ENCODE results near the gene CENPVL1.
"Not testable (repeated sequence)": the region's sequence is repeated elsewhere in the genome, so short reads cannot be mapped to it uniquely, and the experiment has no call there.

The CENPVL1 gene

DNA sequence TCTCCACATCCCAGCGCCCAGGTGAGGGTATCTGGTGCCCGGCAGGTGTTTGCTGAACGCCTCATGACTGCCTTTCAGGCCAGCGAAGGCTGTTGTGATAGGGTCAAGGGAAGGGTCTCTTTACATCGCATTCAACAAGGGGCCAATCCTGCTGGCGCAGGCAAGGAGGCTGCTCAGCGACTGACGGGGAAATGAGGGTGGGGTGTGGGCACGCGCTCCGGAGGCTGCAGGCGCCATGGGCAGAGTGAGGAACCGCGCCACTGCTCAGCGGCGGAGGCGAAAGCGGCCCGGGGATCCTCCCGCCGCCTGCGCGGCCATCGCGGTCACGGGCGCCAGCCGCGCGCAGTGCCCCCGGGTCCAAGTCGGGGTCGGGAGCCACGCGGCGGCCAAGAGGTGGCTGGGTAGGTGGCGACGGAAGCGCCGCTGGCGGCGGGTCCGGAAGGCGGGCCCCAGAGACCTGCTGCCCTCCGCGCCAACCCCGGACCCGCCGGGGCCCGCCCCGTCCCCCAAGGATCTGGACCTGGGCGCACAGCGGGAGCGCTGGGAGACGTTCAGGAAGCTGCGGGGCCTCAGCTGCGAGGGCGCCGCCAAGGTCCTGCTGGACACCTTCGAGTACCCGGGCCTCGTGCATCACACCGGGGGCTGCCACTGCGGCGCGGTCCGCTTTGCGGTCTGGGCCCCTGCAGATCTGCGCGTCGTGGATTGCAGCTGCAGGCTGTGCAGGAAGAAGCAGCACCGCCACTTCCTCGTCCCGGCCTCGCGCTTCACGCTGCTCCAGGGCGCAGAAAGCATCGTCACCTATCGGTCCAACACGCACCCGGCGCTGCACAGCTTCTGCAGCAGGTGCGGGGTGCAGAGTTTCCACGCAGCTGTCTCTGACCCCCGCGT is at the start of gene CENPVL1:
TSS of gene CENPVL1 (plus strand) at position 236 of the 888 bp plus-strand sequence. CDS start at position 236, 0 bp downstream.
- H3K4me1 Mint-ChIP-seq (ENCODE audit: low read depth); H3K27ac Mint-ChIP-seq; H3K9me3 Mint-ChIP-seq; H3K4me3 Mint-ChIP-seq; H3K36me3 Mint-ChIP-seq (ENCODE audit: low read depth); H3K27me3 Mint-ChIP-seq: not testable (repeated sequence)

GRCh38 chrX:51665981-51666380 is 44.3 kb upstream of the CENPVL1 start:
- H3K4me1 Mint-ChIP-seq (ENCODE audit: low read depth) = peaks cover 5% of the 10 kb centered on the region
- H3K9me3 Mint-ChIP-seq = no peaks in the 10 kb centered on the region
- peaks cover 10% of the 10 kb centered on the region for H3K27me3 Mint-ChIP-seq
- no peak overlapping the region for H3K27ac Mint-ChIP-seq
- no peak overlapping the region for H3K4me3 Mint-ChIP-seq
- no peaks in the 10 kb centered on the region for H3K36me3 Mint-ChIP-seq (ENCODE audit: low read depth)

DNA sequence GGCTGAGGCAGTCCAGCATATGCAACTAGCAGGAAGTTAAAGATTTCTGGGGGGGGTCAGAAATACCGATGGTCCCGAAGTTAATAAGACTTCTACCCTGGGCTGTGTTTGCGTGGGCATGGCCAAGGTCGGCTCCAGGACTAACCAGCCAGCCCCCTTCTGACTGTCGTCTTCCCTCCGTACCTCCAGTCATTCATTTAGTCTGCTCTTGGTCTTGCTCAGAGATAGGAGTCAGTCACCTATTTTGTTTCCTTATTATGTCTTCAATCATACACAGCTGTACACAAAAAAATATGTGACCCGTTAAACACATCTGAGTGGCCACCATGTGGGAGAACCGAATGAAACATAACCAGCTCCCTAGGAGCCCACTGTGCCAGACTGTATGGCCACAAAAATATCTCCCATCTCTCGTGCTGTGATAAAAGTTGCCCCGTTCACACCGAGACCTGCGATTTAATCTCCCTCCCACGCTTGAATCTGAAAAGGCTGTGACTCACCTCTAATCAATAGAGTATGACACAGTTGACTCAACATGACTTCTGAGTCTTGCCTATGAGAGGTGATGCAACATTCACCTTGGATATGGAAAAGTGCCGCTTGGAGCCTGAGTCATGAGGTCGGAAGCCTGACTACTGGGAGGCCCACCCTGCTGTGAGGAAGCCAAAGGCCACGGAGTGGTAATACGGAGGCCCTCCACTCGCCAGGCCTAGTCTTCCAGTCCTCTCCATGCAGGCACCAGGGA is 30.5 kb upstream of the CENPVL1 start:
- not testable (repeated sequence) for H3K36me3 Mint-ChIP-seq (ENCODE audit: low read depth); H3K27ac Mint-ChIP-seq; H3K4me1 Mint-ChIP-seq (ENCODE audit: low read depth); H3K27me3 Mint-ChIP-seq; H3K4me3 Mint-ChIP-seq; H3K9me3 Mint-ChIP-seq

GRCh38 chrX:51681808-51682719 is 28.2 kb upstream of the CENPVL1 start:
- H3K9me3 Mint-ChIP-seq; H3K36me3 Mint-ChIP-seq (ENCODE audit: low read depth); H3K4me1 Mint-ChIP-seq (ENCODE audit: low read depth); H3K27me3 Mint-ChIP-seq; H3K4me3 Mint-ChIP-seq; H3K27ac Mint-ChIP-seq: not testable (repeated sequence)

DNA sequence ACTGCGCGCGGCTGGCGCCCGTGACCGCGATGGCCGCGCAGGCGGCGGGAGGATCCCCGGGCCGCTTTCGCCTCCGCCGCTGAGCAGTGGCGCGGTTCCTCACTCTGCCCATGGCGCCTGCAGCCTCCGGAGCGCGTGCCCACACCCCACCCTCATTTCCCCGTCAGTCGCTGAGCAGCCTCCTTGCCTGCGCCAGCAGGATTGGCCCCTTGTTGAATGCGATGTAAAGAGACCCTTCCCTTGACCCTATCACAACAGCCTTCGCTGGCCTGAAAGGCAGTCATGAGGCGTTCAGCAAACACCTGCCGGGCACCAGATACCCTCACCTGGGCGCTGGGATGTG is 27.6 kb upstream of the CENPVL1 start, which contains the start of gene CENPVL2:
TSS of gene CENPVL2 (minus strand) at position 112 of the 343 bp plus-strand sequence. CDS start at position 112, 0 bp downstream.
- H3K9me3 Mint-ChIP-seq; H3K27me3 Mint-ChIP-seq; H3K36me3 Mint-ChIP-seq (ENCODE audit: low read depth); H3K4me3 Mint-ChIP-seq; H3K27ac Mint-ChIP-seq; H3K4me1 Mint-ChIP-seq (ENCODE audit: low read depth): not testable (repeated sequence)

GRCh38 chrX:51694254-51694653 is 16.1 kb upstream of the CENPVL1 start:
- no peak overlapping the region for H3K4me3 Mint-ChIP-seq
- H3K9me3 Mint-ChIP-seq = no peaks in the 10 kb centered on the region
- H3K27ac Mint-ChIP-seq = no peak overlapping the region
- H3K27me3 Mint-ChIP-seq = peaks cover 4% of the 10 kb centered on the region
- no peaks in the 10 kb centered on the region for H3K4me1 Mint-ChIP-seq (ENCODE audit: low read depth)
- no peaks in the 10 kb centered on the region for H3K36me3 Mint-ChIP-seq (ENCODE audit: low read depth)

DNA sequence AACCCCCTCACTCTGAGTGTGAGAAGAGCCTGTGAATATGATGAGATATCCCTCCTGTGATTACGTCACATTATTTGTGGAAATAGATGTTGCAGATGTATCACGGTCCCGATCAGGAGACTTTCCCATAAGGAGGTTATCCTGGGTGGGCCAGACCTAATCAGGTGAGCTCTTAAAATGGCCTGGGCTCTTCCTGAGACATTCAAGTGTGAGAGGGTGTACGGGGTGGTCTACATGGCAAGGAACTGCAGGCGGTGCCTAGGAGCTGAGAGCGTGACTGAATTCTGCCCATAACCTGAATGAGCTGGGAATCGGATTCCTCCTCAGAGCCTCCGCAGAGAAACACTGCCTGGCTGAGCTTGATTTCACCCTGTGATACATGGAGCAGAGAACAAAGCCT is 12.9 kb upstream of the CENPVL1 start:
- Mint-ChIP-seq H3K36me3 (ENCODE audit: low read depth) (no peaks in the 10 kb centered on the region), H3K27me3 (peaks cover 10% of the 10 kb centered on the region), H3K27ac (no peak overlapping the region), H3K9me3 (no peaks in the 10 kb centered on the region), H3K4me3 (no peak overlapping the region), H3K4me1 (ENCODE audit: low read depth) (no peaks in the 10 kb centered on the region)

GRCh38 chrX:51712943-51713647 is 2.8 kb downstream of the CENPVL1 start:
- not testable (repeated sequence) for H3K4me3 Mint-ChIP-seq; H3K27me3 Mint-ChIP-seq; H3K9me3 Mint-ChIP-seq; H3K27ac Mint-ChIP-seq; H3K4me1 Mint-ChIP-seq (ENCODE audit: low read depth); H3K36me3 Mint-ChIP-seq (ENCODE audit: low read depth)

DNA sequence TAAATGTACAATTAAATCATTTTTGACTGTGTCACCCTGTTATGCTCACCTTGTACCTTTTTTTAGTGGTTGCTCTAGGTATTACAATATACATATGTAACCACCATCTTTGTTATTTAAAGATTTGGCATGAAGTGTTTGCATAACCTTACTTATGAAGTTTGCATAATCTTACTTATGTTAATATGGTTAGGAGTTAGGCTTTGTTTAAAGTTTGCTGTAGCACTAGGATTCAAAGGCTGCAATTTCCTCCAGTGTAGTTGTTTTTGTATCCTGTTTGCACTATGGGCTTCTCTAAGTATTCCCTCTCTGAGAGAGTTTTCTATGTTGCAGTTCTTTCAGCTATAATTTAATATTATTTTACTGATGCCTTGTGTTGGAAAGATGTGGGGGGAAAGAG is 17.9 kb downstream of the CENPVL1 start:
- Mint-ChIP-seq H3K9me3 (no peaks in the 10 kb centered on the region), H3K27me3 (peaks cover under 1% of the 10 kb centered on the region), H3K4me3 (no peak overlapping the region), H3K4me1 (ENCODE audit: low read depth) (no peaks in the 10 kb centered on the region), H3K27ac (no peak overlapping the region), H3K36me3 (ENCODE audit: low read depth) (no peaks in the 10 kb centered on the region)

- Mint-ChIP-seq H3K4me1 (ENCODE audit: low read depth) (no peaks in the 10 kb centered on the region), H3K27ac (no peak overlapping the region), H3K4me3 (no peak overlapping the region), H3K36me3 (ENCODE audit: low read depth) (no peaks in the 10 kb centered on the region), H3K9me3 (no peaks in the 10 kb centered on the region), H3K27me3 (peaks cover 26% of the 10 kb centered on the region)
Observed at GRCh38 chrX:51737091-51737490, 26.8 kb downstream of the CENPVL1 start.

- Mint-ChIP-seq H3K4me3 (no peak overlapping the region), H3K4me1 (ENCODE audit: low read depth) (peaks cover 25% of the 10 kb centered on the region), H3K27ac (no peak overlapping the region), H3K9me3 (peaks cover 16% of the 10 kb centered on the region), H3K27me3 (peaks cover 9% of the 10 kb centered on the region), H3K36me3 (ENCODE audit: low read depth) (peaks cover 28% of the 10 kb centered on the region)
Observed at GRCh38 chrX:51742586-51742985, 32.3 kb downstream of the CENPVL1 start.

DNA sequence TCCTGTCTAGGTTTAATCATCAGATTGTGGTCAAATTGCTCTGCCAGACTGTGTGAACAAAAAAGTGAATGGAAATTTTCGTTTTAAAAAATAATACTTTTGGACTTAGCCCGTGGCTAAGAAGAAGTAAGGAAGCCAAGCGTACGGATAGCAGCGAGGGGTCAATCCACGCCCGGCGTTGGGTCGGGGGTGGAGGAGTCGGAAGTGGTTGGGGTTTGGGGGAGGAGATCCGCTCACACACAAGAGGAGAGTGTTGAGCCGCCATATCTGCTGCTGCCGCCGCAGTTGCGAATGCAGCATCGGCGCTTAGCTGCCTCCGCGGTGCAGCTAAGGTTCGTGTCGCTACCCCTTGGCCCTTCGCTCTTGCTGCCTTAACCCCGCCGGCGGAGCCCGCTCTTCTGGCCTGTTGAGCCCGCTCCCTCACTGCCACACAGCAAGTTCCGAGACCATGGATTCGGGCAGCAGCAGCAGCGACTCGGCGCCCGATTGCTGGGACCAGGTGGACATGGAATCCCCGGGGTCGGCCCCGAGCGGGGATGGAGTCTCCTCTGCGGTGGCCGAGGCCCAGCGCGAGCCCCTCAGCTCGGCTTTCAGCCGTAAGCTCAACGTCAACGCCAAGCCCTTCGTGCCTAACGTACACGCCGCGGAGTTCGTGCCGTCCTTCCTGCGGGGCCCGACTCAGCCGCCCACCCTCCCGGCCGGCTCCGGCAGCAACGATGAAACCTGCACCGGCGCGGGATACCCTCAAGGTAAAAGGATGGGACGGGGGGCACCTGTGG is 33.1 kb downstream of the CENPVL1 start, which contains the start of gene GSPT2:
TSS of gene GSPT2 (plus strand) at position 264 of the 779 bp plus-strand sequence. CDS start at position 449, 185 bp downstream.
- peaks cover 28% of the 10 kb centered on the region for H3K36me3 Mint-ChIP-seq (ENCODE audit: low read depth)
- peak within 1 kb of the TSS; percentile 74 for H3K27ac Mint-ChIP-seq
- peaks cover 16% of the 10 kb centered on the region for H3K9me3 Mint-ChIP-seq
- peaks cover 25% of the 10 kb centered on the region for H3K4me1 Mint-ChIP-seq (ENCODE audit: low read depth)
- peaks cover 2% of the 10 kb centered on the region for H3K27me3 Mint-ChIP-seq
- peak within 1 kb of the TSS; percentile 87 for H3K4me3 Mint-ChIP-seq

DNA sequence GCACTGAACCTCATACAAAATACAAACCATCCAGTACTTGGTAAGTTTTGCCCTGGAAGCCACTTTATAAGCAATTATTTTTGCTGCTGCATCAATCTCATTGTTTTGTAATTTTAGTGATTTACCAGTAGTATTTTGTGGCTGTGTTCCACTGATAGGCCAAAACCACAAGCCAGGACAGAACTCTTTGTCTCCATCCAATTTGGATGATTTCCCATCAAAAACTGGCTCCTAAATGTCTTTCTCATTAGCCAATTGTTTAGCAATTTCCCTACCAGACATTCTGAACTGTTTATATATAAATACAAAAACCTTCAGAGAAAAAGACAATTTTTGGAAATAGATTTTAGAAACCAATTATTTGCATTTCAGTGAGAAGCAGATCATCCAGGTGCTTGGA is 37.4 kb downstream of the CENPVL1 start:
- Mint-ChIP-seq H3K9me3 (peaks cover 16% of the 10 kb centered on the region), H3K27ac (no peak overlapping the region), H3K4me1 (ENCODE audit: low read depth) (peaks cover 25% of the 10 kb centered on the region), H3K4me3 (no peak overlapping the region), H3K36me3 (ENCODE audit: low read depth) (peaks cover 28% of the 10 kb centered on the region), H3K27me3 (no peaks in the 10 kb centered on the region)

Data from stimulated activated naive CD8-positive, alpha-beta T cell treated with anti-CD3 and anti-CD28 coated beads, Interleukin-15, Interleukin-2, amounts not matched to agents 100 ng/mL and 50 ng/mL, for 24 hours (primary cell).